ENCODE data around the gene CXCL14. TPM values are rescaled to one million over a fixed set of nuclear protein-coding genes. Genes with fewer than 3 reads are reported as not detected.

The CXCL14 gene
- total RNA-seq, 1 experiment from 2014 or later: not detected

GRCh38 chr5:135546912-135547311, 31.9 kb downstream of the CXCL14 start:
- DNase-seq (ENCODE audit: unreplicated experiment): peak; percentile 25
- BruUV-seq (replicated peaks): no TSS peak
- no peaks in the 10 kb centered on the region for H3K4me1 Mint-ChIP-seq (ENCODE audit: insufficient read depth, unreplicated experiment)
- no peak overlapping the region for H3K4me3 Mint-ChIP-seq (ENCODE audit: unreplicated experiment)
- intact Hi-C loops (cut with micrococcal nuclease): no loop called here
- TF ChIP-seq, protein P1, sequence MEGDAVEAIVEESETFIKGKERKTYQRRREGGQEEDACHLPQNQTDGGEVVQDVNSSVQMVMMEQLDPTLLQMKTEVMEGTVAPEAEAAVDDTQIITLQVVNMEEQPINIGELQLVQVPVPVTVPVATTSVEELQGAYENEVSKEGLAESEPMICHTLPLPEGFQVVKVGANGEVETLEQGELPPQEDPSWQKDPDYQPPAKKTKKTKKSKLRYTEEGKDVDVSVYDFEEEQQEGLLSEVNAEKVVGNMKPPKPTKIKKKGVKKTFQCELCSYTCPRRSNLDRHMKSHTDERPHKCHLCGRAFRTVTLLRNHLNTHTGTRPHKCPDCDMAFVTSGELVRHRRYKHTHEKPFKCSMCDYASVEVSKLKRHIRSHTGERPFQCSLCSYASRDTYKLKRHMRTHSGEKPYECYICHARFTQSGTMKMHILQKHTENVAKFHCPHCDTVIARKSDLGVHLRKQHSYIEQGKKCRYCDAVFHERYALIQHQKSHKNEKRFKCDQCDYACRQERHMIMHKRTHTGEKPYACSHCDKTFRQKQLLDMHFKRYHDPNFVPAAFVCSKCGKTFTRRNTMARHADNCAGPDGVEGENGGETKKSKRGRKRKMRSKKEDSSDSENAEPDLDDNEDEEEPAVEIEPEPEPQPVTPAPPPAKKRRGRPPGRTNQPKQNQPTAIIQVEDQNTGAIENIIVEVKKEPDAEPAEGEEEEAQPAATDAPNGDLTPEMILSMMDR (IDR thresholded peaks at IDR 0.05; ENCODE audit: unreplicated experiment): no peak
- H3K27me3 Mint-ChIP-seq (ENCODE audit: insufficient read depth, unreplicated experiment): peaks cover 13% of the 10 kb centered on the region
- no peaks in the 10 kb centered on the region for H3K9me3 Mint-ChIP-seq (ENCODE audit: unreplicated experiment)
- ChIA-PET CTCF (interaction anchor here (0.6 to 32.2 kb wide), 6 partner anchors 17 to 659 kb away, joined by 3 to 2166 read pairs (median 134); partner anchors contain the start of genes SLC25A48 and TIFAB), POLR2A (interaction anchor here (1.0 kb wide), 1 partner anchor 81 kb away, joined by 3 read pairs; no protein-coding TSS in a partner anchor)
- no peaks in the 10 kb centered on the region for H3K36me3 Mint-ChIP-seq (ENCODE audit: insufficient read depth, unreplicated experiment)
- no peak overlapping the region for H3K27ac Mint-ChIP-seq (ENCODE audit: low read depth, unreplicated experiment)

DNA sequence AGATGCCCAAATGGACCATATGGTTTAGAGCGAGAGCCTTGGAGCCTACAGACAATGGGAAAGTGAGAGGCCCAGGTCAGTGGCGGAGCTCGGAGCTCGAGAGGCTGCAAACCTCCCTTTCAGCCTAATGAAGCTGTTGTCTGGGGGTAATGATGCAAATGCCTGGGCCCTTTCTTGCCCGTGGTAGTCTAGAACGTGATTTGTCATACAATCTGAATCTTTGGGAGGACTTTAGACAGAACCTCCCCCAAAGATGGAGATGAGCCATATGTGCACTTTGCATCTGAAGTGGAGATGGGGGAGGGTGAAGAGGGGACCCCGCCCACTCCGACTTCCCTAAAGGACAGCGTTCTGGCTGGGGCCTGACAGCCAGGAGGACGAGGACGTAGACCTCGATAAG, 32.7 kb downstream of the CXCL14 start:
- BruUV-seq (replicated peaks): no TSS peak
- Mint-ChIP-seq H3K9me3 (ENCODE audit: unreplicated experiment) (no peaks in the 10 kb centered on the region), H3K27ac (ENCODE audit: low read depth, unreplicated experiment) (no peak overlapping the region), H3K4me1 (ENCODE audit: insufficient read depth, unreplicated experiment) (no peaks in the 10 kb centered on the region), H3K4me3 (ENCODE audit: unreplicated experiment) (no peak overlapping the region), H3K36me3 (ENCODE audit: insufficient read depth, unreplicated experiment) (no peaks in the 10 kb centered on the region), H3K27me3 (ENCODE audit: insufficient read depth, unreplicated experiment) (peaks cover 13% of the 10 kb centered on the region)
- TF ChIP-seq, protein P1 (IDR thresholded peaks at IDR 0.05; ENCODE audit: unreplicated experiment): no peak
- intact Hi-C loops (cut with micrococcal nuclease): no loop called here
- POLR2A ChIA-PET: interaction anchor here (1.0 kb wide), 1 partner anchor 80 kb away, joined by 3 read pairs; no protein-coding TSS in a partner anchor
- DNase-seq (ENCODE audit: unreplicated experiment): no peak
- CTCF ChIA-PET: interaction anchor here (0.5 to 32.2 kb wide), 4 partner anchors 16 to 121 kb away, joined by 3 to 2166 read pairs (median 223); partner anchors contain the start of gene TIFAB

GRCh38 chr5:135545099-135545498, 33.7 kb downstream of the CXCL14 start:
- ChIA-PET POLR2A (no interaction called here), CTCF (interaction anchor here (1.0 to 32.2 kb wide), 3 partner anchors 12 to 79 kb away, joined by 3 to 2166 read pairs (median 342); partner anchors contain the start of gene TIFAB)
- no peaks in the 10 kb centered on the region for H3K4me1 Mint-ChIP-seq (ENCODE audit: insufficient read depth, unreplicated experiment)
- H3K27me3 Mint-ChIP-seq (ENCODE audit: insufficient read depth, unreplicated experiment): peaks cover 13% of the 10 kb centered on the region
- intact Hi-C loops (cut with micrococcal nuclease): no loop called here
- H3K9me3 Mint-ChIP-seq (ENCODE audit: unreplicated experiment): no peaks in the 10 kb centered on the region
- no peak overlapping the region for H3K4me3 Mint-ChIP-seq (ENCODE audit: unreplicated experiment)
- no TSS peak for BruUV-seq (replicated peaks)
- TF ChIP-seq, protein P1 (IDR thresholded peaks at IDR 0.05; ENCODE audit: unreplicated experiment): no peak
- no peak for DNase-seq (ENCODE audit: unreplicated experiment)
- H3K36me3 Mint-ChIP-seq (ENCODE audit: insufficient read depth, unreplicated experiment): no peaks in the 10 kb centered on the region
- H3K27ac Mint-ChIP-seq (ENCODE audit: low read depth, unreplicated experiment): no peak overlapping the region

DNA sequence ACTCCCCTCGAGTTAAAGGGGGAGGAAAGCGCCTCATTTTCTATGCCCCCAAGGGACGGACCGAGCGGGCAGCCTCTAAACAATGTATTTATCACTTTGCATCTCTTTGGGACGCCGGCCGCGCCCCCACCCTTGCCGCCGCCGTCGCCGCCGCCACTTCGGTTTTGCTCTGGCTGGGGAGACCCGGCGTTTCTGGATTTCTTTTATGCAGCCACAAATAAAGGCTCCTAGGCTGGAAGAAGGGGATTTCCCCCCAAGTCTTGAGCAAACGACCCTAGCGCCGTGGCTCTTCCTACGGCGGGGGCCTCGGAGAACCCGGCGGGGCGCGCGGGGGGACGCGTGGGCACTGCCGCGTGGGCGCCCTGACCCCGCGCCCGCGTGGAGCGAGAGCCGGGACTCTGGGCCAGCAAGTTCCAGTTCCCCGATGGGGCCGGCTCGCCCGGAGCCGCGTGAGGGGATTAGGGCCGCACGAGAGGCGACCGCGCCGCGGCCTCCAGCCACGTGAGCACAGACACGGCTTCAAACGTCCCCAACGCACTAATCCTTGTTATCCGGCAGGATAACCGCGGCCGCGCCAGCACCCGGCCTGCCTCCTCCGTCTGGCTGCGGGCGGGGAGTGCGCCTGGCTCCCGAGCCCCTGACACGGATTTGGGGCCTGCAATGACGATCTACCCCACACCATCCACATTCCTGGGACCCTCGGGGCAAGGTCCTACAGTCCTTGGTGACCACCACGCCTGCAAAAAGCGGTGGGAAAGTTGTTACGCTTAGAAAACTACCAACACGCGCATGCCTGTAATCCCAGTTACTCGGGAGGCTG, 35.1 kb downstream of the CXCL14 start:
- intact Hi-C loops (cut with micrococcal nuclease): no loop called here
- CTCF ChIA-PET: interaction anchor here (0.6 to 32.2 kb wide), 7 partner anchors 8 to 191 kb away, joined by 3 to 2166 read pairs (median 50); partner anchors contain the start of gene TIFAB
- DNase-seq (ENCODE audit: unreplicated experiment): no peak
- POLR2A ChIA-PET: no interaction called here
- Mint-ChIP-seq H3K27me3 (ENCODE audit: insufficient read depth, unreplicated experiment) (no peaks in the 10 kb centered on the region), H3K27ac (ENCODE audit: low read depth, unreplicated experiment) (no peak overlapping the region), H3K36me3 (ENCODE audit: insufficient read depth, unreplicated experiment) (no peaks in the 10 kb centered on the region), H3K4me3 (ENCODE audit: unreplicated experiment) (no peak overlapping the region), H3K9me3 (ENCODE audit: unreplicated experiment) (no peaks in the 10 kb centered on the region), H3K4me1 (ENCODE audit: insufficient read depth, unreplicated experiment) (no peaks in the 10 kb centered on the region)
- TF ChIP-seq, protein P1 (IDR thresholded peaks at IDR 0.05; ENCODE audit: unreplicated experiment): no peak
- no TSS peak for BruUV-seq (replicated peaks)

Data from MCF 10A (cell line).